ENCODE data around the gene RHBDL1.
"Not testable (repeated sequence)": the region's sequence is repeated elsewhere in the genome, so short reads cannot be mapped to it uniquely, and the experiment has no call there.

The RHBDL1 gene

GRCh38 chr16:687499-687898 is 12.0 kb downstream of the RHBDL1 start:
- no peak for DNase-seq

GRCh38 chr16:689175-689897 is 13.9 kb downstream of the RHBDL1 start:
- no peak for DNase-seq

GRCh38 chr16:691242-691641 is 15.8 kb downstream of the RHBDL1 start:
- not testable (repeated sequence) for DNase-seq

- no peak for DNase-seq
Observed at GRCh38 chr16:692356-693108, 17.1 kb downstream of the RHBDL1 start.

GRCh38 chr16:693364-693763 is 17.9 kb downstream of the RHBDL1 start:
- DNase-seq = no peak

- no peak for DNase-seq
Observed at GRCh38 chr16:693766-694165, 18.3 kb downstream of the RHBDL1 start.

- DNase-seq = no peak
Observed at GRCh38 chr16:694187-694862, 18.9 kb downstream of the RHBDL1 start.

GRCh38 chr16:694863-695354 is 19.4 kb downstream of the RHBDL1 start:
- no peak for DNase-seq

GRCh38 chr16:695355-696089 is 20.1 kb downstream of the RHBDL1 start:
- no peak for DNase-seq

GRCh38 chr16:698911-699671 is 23.6 kb downstream of the RHBDL1 start:
- DNase-seq = no peak

- no peak for DNase-seq
Observed at GRCh38 chr16:700684-701584, 25.5 kb downstream of the RHBDL1 start.

GRCh38 chr16:702341-702740 is 26.9 kb downstream of the RHBDL1 start:
- no peak for DNase-seq

- no peak for DNase-seq
Observed at GRCh38 chr16:703406-703805, 27.9 kb downstream of the RHBDL1 start.

GRCh38 chr16:704047-704446 is 28.6 kb downstream of the RHBDL1 start:
- DNase-seq = no peak

GRCh38 chr16:704552-705380 is 29.3 kb downstream of the RHBDL1 start:
- DNase-seq = no peak

- DNase-seq = peak; percentile 18
Observed at GRCh38 chr16:705431-706188, 30.1 kb downstream of the RHBDL1 start, which contains the start of gene FBXL16. Gene FBXL16, minus strand, starts transcription at chr16:705801. Its CDS starts 8,396 bp downstream, at chr16:697405.

- no peak for DNase-seq
Observed at GRCh38 chr16:706189-707061, 31.0 kb downstream of the RHBDL1 start.

- DNase-seq = no peak
Observed at GRCh38 chr16:707062-707538, 31.6 kb downstream of the RHBDL1 start.
